H1 (cell line): ENCODE measurements around the gene DOK7. TPM values are rescaled to one million over a fixed set of nuclear protein-coding genes. Genes with fewer than 3 reads are reported as not detected.

Source experiments
- CTCF ChIA-PET: fragments of 300-600 bp; sonication (Branson Sonifier 250); formaldehyde crosslinking; loops from one replicate; lab custom pipeline; 2021; ENCODE audit not compliant: partially characterized antibody; lab: Charles Lee
- POLR2A ChIA-PET: fragments of 300-600 bp; sonication (Branson Sonifier 250); formaldehyde crosslinking; loops from one replicate; lab custom pipeline; 2021; ENCODE audit warnings: inconsistent platforms; ENCODE audit not compliant: partially characterized antibody; lab: Charles Lee
- DNase-seq, 2 experiments: peaks; one replicate each; pipeline versions ENCODE4 v3.0.0 to v3.0.0-alpha.2; 2010 to 2022; ENCODE audit warnings: low spot score in 2 of 2, low read depth in 1 of 2, mixed read lengths in 1 of 2
- FAIRE-seq: peaks from 2 replicates; lab custom pipeline; 2011; peaks lifted over from hg19 to GRCh38; lab: Jason Lieb, UNC
- H2AFZ ChIP-seq: 2 replicates; pipeline ENCODE4 v1.8.1; 2012; ENCODE audit warnings: low read length, inconsistent platforms
- H2AK5ac ChIP-seq: 2 replicates; pipeline ENCODE4 v1.6.1; 2013; ENCODE audit warnings: low read depth, low read length
- H2BK120ac ChIP-seq: replicated peaks from 2 replicates; pipeline ENCODE3; 2013; ENCODE audit warnings: low read depth, low read length, inconsistent platforms
- H2BK12ac ChIP-seq: 2 replicates; pipeline ENCODE4 v1.6.1; 2013; ENCODE audit warnings: low read depth, low read length
- H2BK15ac ChIP-seq: 2 replicates; pipeline ENCODE4 v1.6.1; 2013; ENCODE audit warnings: low read length
- H2BK20ac ChIP-seq: 2 replicates; pipeline ENCODE4 v1.6.1; 2013; ENCODE audit warnings: low read length
- H2BK5ac ChIP-seq: 2 replicates; pipeline ENCODE4 v1.6.1; 2013; ENCODE audit warnings: low read depth, low read length
- H3K14ac ChIP-seq: 2 replicates; pipeline ENCODE4 v1.6.1; 2013; ENCODE audit warnings: inconsistent platforms; ENCODE audit not compliant: insufficient read length
- H3K18ac ChIP-seq: 2 replicates; pipeline ENCODE4 v1.6.1; 2013; ENCODE audit warnings: low read length; ENCODE audit errors: extremely low read depth
- H3K23ac ChIP-seq: 2 replicates; pipeline ENCODE4 v1.6.1; 2013; ENCODE audit warnings: inconsistent platforms; ENCODE audit not compliant: insufficient read length
- H3K23me2 ChIP-seq: 2 replicates; pipeline ENCODE4 v1.6.1; 2013; ENCODE audit warnings: low read depth, low read length
- H3K27ac ChIP-seq: 2 replicates; pipeline ENCODE4 v1.6.1; 2011; ENCODE audit warnings: low read depth, low read length, inconsistent platforms
- H3K27me3 ChIP-seq, 4 experiments: replicated peaks in 1 of 4; 1 replicate in 1 of 4; 2 replicates in 3 of 4; pipeline versions ENCODE4 v1.6.1 to v1.8.1; 2011 to 2013; ENCODE audit warnings: low read length in 3 of 4, mild to moderate bottlenecking in 3 of 4, inconsistent platforms in 2 of 4, mixed read lengths in 2 of 4, moderate library complexity in 1 of 4; ENCODE audit not compliant: control insufficient read depth in 3 of 4, insufficient read depth in 3 of 4; ENCODE audit errors: extremely low read depth in 1 of 4
- H3K36me3 ChIP-seq, 4 experiments: 2 replicates each; pipeline versions ENCODE4 v1.6.1 to v1.8.1; 2011 to 2013; ENCODE audit warnings: mild to moderate bottlenecking in 4 of 4, low read length in 3 of 4, moderate library complexity in 2 of 4, control low read depth in 1 of 4, inconsistent platforms in 1 of 4; ENCODE audit not compliant: insufficient read depth in 4 of 4, control insufficient read depth in 2 of 4
- H3K4ac ChIP-seq: replicated peaks from 2 replicates; pipeline ENCODE3; 2013; ENCODE audit warnings: low read length, low read depth, mixed read lengths, inconsistent platforms; ENCODE audit not compliant: insufficient read length
- H3K4me1 ChIP-seq, 4 experiments: replicated peaks in 1 of 4; 1 replicate in 1 of 4; 2 replicates in 3 of 4; pipeline versions ENCODE4 v1.6.1 to v1.8.1; 2011 to 2013; ENCODE audit warnings: low read length in 3 of 4, inconsistent platforms in 2 of 4, mixed read lengths in 1 of 4; ENCODE audit not compliant: insufficient read depth in 4 of 4, control insufficient read depth in 3 of 4
- H3K4me2 ChIP-seq, 2 experiments: 2 replicates each; pipeline versions ENCODE4 v1.6.1 to v1.8.1; 2011 to 2013; ENCODE audit warnings: low read depth in 2 of 2, low read length in 2 of 2, control low read depth in 1 of 2, inconsistent platforms in 1 of 2, mild to moderate bottlenecking in 1 of 2; ENCODE audit not compliant: insufficient read depth in 1 of 2
- H3K4me3 ChIP-seq, 4 experiments: fragments of 200-600, 300-600 bp in 1 of 4; sonication (generic), shearing (Covaris generic), sonication (Bioruptor Twin) in 1 of 4; 2 replicates each; pipeline versions ENCODE4 v1.5.1 to v1.8.1; 2011 to 2016; ENCODE audit warnings: low read length in 4 of 4, low read depth in 3 of 4, control low read depth in 2 of 4, inconsistent platforms in 2 of 4, mild to moderate bottlenecking in 2 of 4, mixed read lengths in 1 of 4, moderate library complexity in 1 of 4; ENCODE audit not compliant: insufficient read depth in 2 of 4; ENCODE audit errors: extremely low read depth in 1 of 4
- H3K56ac ChIP-seq: replicated peaks from 2 replicates; pipeline ENCODE3; 2013; ENCODE audit warnings: low read depth, mild to moderate bottlenecking, mixed read lengths, low read length, inconsistent platforms; ENCODE audit not compliant: insufficient read length
- H3K79me1 ChIP-seq: 2 replicates; pipeline ENCODE4 v1.6.1; 2013; ENCODE audit warnings: low read depth, low read length, control low read depth
- H3K79me2 ChIP-seq, 2 experiments: 2 replicates each; pipeline versions ENCODE4 v1.6.1 to v1.8.1; 2012 to 2013; ENCODE audit warnings: low read length in 2 of 2, mild to moderate bottlenecking in 2 of 2, inconsistent platforms in 1 of 2; ENCODE audit not compliant: insufficient read depth in 2 of 2, control insufficient read depth in 1 of 2
- H3K9ac ChIP-seq, 4 experiments: replicated peaks in 1 of 4; 1 replicate in 1 of 4; 2 replicates in 3 of 4; pipeline versions ENCODE4 v1.6.1 to v1.8.1; 2011 to 2013; ENCODE audit warnings: low read depth in 3 of 4, low read length in 3 of 4, control low read depth in 2 of 4, mild to moderate bottlenecking in 2 of 4, moderate library complexity in 2 of 4, inconsistent platforms in 1 of 4; ENCODE audit errors: extremely low read depth in 1 of 4
- H3K9me3 ChIP-seq, 2 experiments: 2 replicates each; pipeline versions ENCODE4 v1.6.1 to v1.8.1; 2012 to 2013; ENCODE audit warnings: mild to moderate bottlenecking in 2 of 2, moderate library complexity in 2 of 2, control low read depth in 1 of 2, inconsistent platforms in 1 of 2, low read depth in 1 of 2, low read length in 1 of 2, mixed read lengths in 1 of 2; ENCODE audit not compliant: insufficient read depth in 2 of 2
- H4K20me1 ChIP-seq, 2 experiments: replicated peaks in 1 of 2; 2 replicates each; pipeline versions ENCODE3 to v1.8.1; 2011 to 2013; ENCODE audit warnings: inconsistent platforms in 2 of 2, low read length in 2 of 2, mild to moderate bottlenecking in 1 of 2; ENCODE audit not compliant: insufficient read depth in 2 of 2, control insufficient read depth in 1 of 2
- H4K5ac ChIP-seq: 2 replicates; pipeline ENCODE4 v1.6.1; 2013; ENCODE audit warnings: low read length, low read depth, mixed read lengths, inconsistent platforms; ENCODE audit not compliant: insufficient read length
- H4K8ac ChIP-seq: 2 replicates; pipeline ENCODE4 v1.8.0; 2013; ENCODE audit warnings: mild to moderate bottlenecking, moderate library complexity, low read length, inconsistent platforms; ENCODE audit not compliant: insufficient read depth; ENCODE audit errors: extremely low read depth
- H4K91ac ChIP-seq: replicated peaks from 2 replicates; pipeline ENCODE3; 2013; ENCODE audit warnings: low read length, mixed read lengths, inconsistent platforms; ENCODE audit not compliant: insufficient read length
- ATF2 ChIP-seq: IDR thresholded peaks from 2 replicates; pipeline ENCODE4 v1.6.1; 2012; ENCODE audit warnings: low read length, inconsistent platforms
- CBX5 ChIP-seq: fragments of 300-800, 300-1000 bp; sonication (generic); IDR thresholded peaks from 2 replicates; pipeline ENCODE4 v1.7.1; 2016; ENCODE audit warnings: antibody characterized with exemption, low read length, low read depth
- E2F6 ChIP-seq: IDR thresholded peaks from 2 replicates; pipeline ENCODE4 v1.6.1; 2012; ENCODE audit warnings: inconsistent platforms
- GTF2F1 ChIP-seq: IDR thresholded peaks from 2 replicates; pipeline ENCODE4 v1.6.1; 2012; ENCODE audit warnings: low read depth, low read length, improper control_type of control experiment, borderline replicate concordance
- KDM4A ChIP-seq: IDR thresholded peaks from one replicate; pipeline ENCODE4 v1.7.1; 2012; ENCODE audit warnings: low read depth, mild to moderate bottlenecking, moderate library complexity, low read length, inconsistent platforms; ENCODE audit not compliant: severe bottlenecking
- KDM5A ChIP-seq: fragments of 200-600 bp; IDR thresholded peaks from 2 replicates; pipeline ENCODE4 v1.7.1; 2012; ENCODE audit warnings: mild to moderate bottlenecking, low read length, inconsistent platforms, mixed read lengths
- MAFK ChIP-seq: IDR thresholded peaks from 2 replicates; pipeline ENCODE4 v1.6.1; 2012; ENCODE audit warnings: low read depth, mild to moderate bottlenecking, improper control_type of control experiment, low read length
- NANOG ChIP-seq: IDR thresholded peaks from 2 replicates; pipeline ENCODE4 v1.6.1; 2011; ENCODE audit warnings: low read length, low read depth, mild to moderate bottlenecking, inconsistent platforms; ENCODE audit not compliant: insufficient read depth, poor library complexity, severe bottlenecking
- POLR2A ChIP-seq, 2 experiments: IDR thresholded peaks; 1 replicate in 1 of 2; 2 replicates in 1 of 2; pipeline ENCODE4 v1.6.1; 2011; ENCODE audit warnings: low read depth in 2 of 2, low read length in 2 of 2, mild to moderate bottlenecking in 2 of 2; ENCODE audit errors: control extremely low read depth in 1 of 2
- POLR2AphosphoS5 ChIP-seq: IDR thresholded peaks from 2 replicates; pipeline ENCODE4 v1.6.1; 2011; ENCODE audit warnings: low read depth, low read length
- SIRT6 ChIP-seq: IDR thresholded peaks from one replicate; pipeline ENCODE4 v1.7.1; 2012; ENCODE audit warnings: low read length, inconsistent platforms
- SP2 ChIP-seq: IDR thresholded peaks from 2 replicates; pipeline ENCODE4 v1.6.1; 2012; ENCODE audit warnings: mild to moderate bottlenecking, low read length, inconsistent platforms
- WGBS, 2 experiments: shearing (Covaris generic) in 1 of 2; methylation state at CpG; one replicate each; pipeline versions ENCODE4 v1.1.6 to v1.1.7; 2013 to 2015; ENCODE audit warnings: low lambda C conversion rate in 2 of 2, mixed read lengths in 2 of 2, inconsistent platforms in 1 of 2, low coverage in 1 of 2, missing lambda C conversion rate in 1 of 2; ENCODE audit not compliant: insufficient replicate concordance in 2 of 2, insufficient coverage in 1 of 2, insufficient read length in 1 of 2; ENCODE audit errors: extremely low coverage in 1 of 2, missing lambda C conversion rate in 1 of 2; 5-methylcytosine and 5-hydroxymethylcytosine counted together
- polyA plus RNA-seq, 7 experiments: library from polyadenylated mRNA; depleted of rRNA in 3 of 7; stranded (reverse) in 5 of 7; unstranded in 2 of 7; fragments of >200 nt in 5 of 7; fragments of 200-250 nt in 2 of 7; gene quantifications; 1 replicate in 5 of 7; 2 replicates in 1 of 7; 4 replicates in 1 of 7; pipeline versions ENCODE4 v1.2.1 to v1.2.3, GENCODE V29; 2011 to 2013; ENCODE audit warnings: missing spikeins in 2 of 7, mixed read lengths in 2 of 7
- total RNA-seq: library from RNA; stranded (reverse); fragmentation: NEBNext Ultra II Directional; extraction: Animal tissue kit (Norgen Biotek cat#: 25700); gene quantifications from 2 replicates; pipeline ENCODE4 v1.2.1, GENCODE V29; 2021

DOK7 gene
- total and polyA plus RNA-seq, 2 of the 8 experiments (the other 6 are each of a cell fraction or from before 2014, with no cell fraction given): 0.32 TPM; not detected in 1

- Histone ChIP-seq H3K79me2 (no peaks in the 10 kb centered on the region), H2BK120ac (no peak overlapping the region), H2AFZ (no peak overlapping the region), H3K4me2 (no peak overlapping the region), H3K4ac (no peak overlapping the region), H4K8ac (no peak overlapping the region), H4K91ac (no peak overlapping the region), H3K36me3 (no peaks in the 10 kb centered on the region), H2BK20ac (no peak overlapping the region), H3K23ac (no peak overlapping the region), H2BK15ac (no peak overlapping the region), H2BK12ac (no peak overlapping the region), H2AK5ac (no peak overlapping the region), H3K79me1 (no peaks in the 10 kb centered on the region), H3K23me2 (no peaks in the 10 kb centered on the region), H3K56ac (no peak overlapping the region), H3K14ac (no peak overlapping the region), H3K18ac (no peak overlapping the region), H3K4me1 (no peaks in the 10 kb centered on the region; a peak in 2 of 7 replicates), H3K27me3 (no peaks in the 10 kb centered on the region; a peak in 1 of 7 replicates), H3K4me3 (no peak overlapping the region), H2BK5ac (no peak overlapping the region), H4K5ac (no peak overlapping the region), H4K20me1 (peaks cover 0 to 1% of the 10 kb centered on the region in 2 experiments), H3K9me3 (no peaks in the 10 kb centered on the region), H3K27ac (no peak overlapping the region), H3K9ac (no peak overlapping the region)
- CTCF ChIA-PET: no interaction called here
- 92% methylated on average over 15 of the region's 16 CpGs; no CpG with 5 or more reads in 1 of the 2 experiments for WGBS, 2 experiments
- no peak for TF ChIP-seq SP2
- no peak for TF ChIP-seq NANOG
- TF ChIP-seq ATF2: no peak
- no peak for TF ChIP-seq MAFK
- no peak for TF ChIP-seq CBX5
- TF ChIP-seq POLR2AphosphoS5: no peak
- no peak for TF ChIP-seq KDM4A
- TF ChIP-seq E2F6: no peak
- no peak for TF ChIP-seq SIRT6
- no peak for TF ChIP-seq GTF2F1
- no peak for TF ChIP-seq KDM5A
- no peak for TF ChIP-seq POLR2A (IDR thresholded peaks at IDR 0.05; ENCODE audit: control extremely low read depth in 1 of 2, low read depth in 2 of 2, low read length in 2 of 2)
- FAIRE-seq: no peak
- no peak for DNase-seq
- POLR2A ChIA-PET: no interaction called here
Observed at GRCh38 chr4:3423406-3423805, 39.7 kb upstream of the DOK7 start.
